Measurements from ENCODE around the gene GOLGA6L7.
"Not testable (repeated sequence)": the region's sequence is repeated elsewhere in the genome, so short reads cannot be mapped to it uniquely, and the experiment has no call there.

The GOLGA6L7 gene

DNA sequence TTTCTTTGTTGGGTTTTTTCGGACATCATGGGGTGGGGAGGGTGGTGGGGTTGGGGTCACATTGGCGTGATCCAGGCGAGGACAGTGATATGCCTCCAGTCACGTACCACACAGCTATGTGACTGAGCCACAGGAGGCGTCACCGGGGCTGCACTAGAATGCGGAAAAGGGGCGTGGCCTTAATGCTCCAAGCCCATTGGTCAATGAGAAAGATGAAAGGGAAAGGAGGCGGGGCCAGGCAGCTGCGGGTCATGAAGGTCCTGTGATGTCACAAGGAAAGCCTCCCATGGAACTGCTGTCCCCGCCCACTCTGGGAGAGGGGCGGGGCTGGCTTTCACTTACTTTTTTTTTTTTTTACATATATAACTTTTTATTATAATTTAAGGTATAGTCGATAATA lies at the start of gene GOLGA6L7:
Gene GOLGA6L7 (minus strand): TSS at position 124 of the 400 bp plus-strand sequence. CDS start 95 bp downstream, at position 29.
- peak; percentile 43 for DNase-seq (ENCODE audit: low spot score)

DNA sequence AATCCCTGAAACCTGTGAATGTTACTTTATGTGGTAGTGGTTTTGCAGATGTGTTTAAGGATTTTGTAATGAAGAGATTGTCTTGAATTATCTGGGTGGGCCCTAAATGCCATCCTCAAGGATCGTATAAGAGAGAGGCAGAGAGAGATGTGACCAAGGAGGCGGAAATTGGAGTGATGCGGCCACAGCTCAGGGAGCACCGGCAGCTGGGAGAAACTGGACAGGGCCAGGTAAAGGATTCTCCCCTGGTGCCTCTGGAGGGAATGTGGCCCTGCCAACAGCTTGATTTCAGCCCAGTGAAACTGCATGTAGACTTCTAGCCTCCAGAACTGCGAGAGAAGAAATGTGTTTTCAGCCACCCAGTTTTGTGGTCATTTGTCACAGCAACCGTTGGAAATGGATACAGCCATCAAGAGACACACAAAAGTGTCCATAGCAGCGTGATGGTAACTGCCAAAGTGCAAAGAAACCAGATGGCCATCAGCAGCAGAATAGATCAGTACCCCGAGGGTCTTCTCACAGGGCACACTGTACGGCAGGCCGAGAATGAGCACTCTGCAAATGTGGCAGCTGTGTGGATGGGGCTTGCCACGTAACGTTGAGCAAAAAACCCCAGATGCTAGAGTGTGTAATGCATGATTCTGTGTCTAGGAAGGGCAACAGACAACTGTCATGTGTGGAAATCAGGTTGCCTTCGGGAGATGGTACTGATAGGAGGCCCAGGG lies 49.6 kb upstream of the GOLGA6L7 start:
- no peak for DNase-seq (ENCODE audit: low spot score)

GRCh38 chr15:28896951-28897350 lies 48.5 kb upstream of the GOLGA6L7 start:
- DNase-seq (ENCODE audit: low spot score), result no peak

DNA sequence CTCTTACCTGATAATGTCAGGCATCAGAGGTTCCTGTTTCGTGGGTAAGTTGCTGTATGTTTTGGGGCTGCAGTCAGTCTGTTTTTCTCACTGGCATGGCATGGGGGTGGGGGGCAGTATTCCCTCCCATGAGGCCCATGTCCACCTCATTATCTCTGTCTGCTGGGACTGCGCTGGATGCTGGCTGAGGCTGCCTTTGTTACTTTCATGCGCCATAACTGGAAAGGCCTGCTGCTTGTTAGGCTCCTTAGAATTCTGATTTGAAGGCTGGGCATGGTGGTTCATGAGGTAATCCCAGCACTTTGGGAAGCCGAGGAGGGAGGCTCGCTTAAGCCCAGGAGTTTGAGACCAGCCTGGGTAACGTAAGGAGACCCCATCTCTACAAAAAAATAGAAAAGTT lies 47.1 kb upstream of the GOLGA6L7 start:
- DNase-seq (ENCODE audit: low spot score), result no peak

DNA sequence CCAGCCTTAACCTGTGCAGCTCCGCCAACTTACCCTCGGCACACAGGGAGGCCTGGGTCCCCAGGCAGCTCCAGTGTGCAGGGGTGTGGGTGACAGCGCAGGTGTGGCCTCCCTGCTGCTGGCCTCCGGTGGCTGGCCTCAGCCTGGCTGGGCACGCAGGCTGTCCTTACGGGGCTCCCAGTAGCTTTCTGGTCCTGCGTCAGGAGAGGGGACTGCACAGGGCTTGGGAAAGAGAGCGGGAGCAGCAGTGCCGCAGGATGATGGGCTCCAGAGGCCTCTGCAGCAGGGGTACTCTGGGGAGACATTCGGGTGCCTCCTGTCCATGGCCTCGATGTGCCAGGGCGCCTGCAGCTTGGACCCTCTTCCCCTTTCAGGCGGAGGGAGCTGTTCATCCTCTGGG lies 46.7 kb upstream of the GOLGA6L7 start:
- no peak for DNase-seq (ENCODE audit: low spot score)

DNA sequence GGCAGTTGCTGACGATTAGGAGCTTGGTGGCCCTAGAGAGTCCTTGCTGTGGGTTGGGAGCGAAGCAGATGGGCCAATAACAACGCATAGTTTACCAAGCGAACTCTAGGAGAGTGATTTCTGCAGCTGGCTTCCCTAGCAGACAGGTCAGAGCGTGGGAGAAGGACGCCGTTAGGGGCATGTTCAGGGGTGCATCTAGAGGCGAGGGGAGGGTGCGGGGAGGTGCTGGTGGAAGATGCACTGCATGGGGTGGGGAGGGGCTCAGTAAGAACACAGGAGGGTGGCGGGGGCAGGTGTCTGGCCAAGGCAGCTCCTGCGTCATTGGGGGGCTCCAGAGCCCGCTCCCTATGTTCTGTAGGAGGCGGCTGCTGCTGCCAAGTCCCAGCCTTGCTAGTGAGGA lies 46.2 kb upstream of the GOLGA6L7 start:
- DNase-seq (ENCODE audit: low spot score), result no peak

- DNase-seq (ENCODE audit: low spot score), result no peak
Observed at GRCh38 chr15:28892789-28893610, 44.6 kb upstream of the GOLGA6L7 start.

DNA sequence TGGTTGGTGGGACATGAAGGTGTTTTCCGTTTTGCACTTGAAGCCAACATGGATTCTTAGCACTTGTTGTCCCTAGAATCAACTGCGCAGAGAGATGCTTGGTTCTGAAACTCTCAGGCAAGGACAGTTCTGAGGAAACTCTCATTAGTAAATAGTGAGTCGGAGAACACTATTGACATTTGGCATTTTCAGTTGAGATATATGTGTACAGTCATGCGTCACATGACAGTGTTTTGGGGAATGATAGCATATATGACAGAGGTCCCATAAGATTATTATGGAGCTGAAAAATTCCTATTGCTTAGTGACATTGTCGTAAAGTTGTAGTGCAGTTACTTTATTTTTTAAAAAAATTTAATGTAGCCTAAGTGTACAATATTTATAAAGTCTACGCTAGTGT lies 43.1 kb upstream of the GOLGA6L7 start:
- DNase-seq (ENCODE audit: low spot score), result no peak

- no peak for DNase-seq (ENCODE audit: low spot score)
Observed at GRCh38 chr15:28890711-28891495, 42.5 kb upstream of the GOLGA6L7 start.

GRCh38 chr15:28890291-28890690 lies 41.8 kb upstream of the GOLGA6L7 start:
- DNase-seq (ENCODE audit: low spot score), result not testable (repeated sequence)

DNA sequence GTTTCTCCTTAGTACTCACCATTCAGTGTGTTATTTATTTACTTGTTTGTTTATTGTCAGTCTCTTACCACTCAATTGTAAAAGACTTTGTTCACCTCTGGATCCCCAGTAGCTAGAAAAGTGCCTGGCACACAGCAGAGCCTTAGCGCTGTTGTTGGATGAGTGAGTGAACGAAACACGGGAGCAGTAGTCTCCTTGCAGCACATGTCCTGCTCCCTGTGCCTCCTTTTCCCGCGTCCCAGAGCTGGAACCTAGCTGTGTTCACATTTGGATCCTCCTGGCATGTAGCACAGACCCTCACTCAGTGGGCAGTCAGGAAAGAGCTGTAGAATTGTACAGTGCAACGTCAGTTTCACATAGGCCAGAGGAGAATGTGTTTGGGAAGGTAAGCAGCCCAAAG lies 41.4 kb upstream of the GOLGA6L7 start:
- DNase-seq (ENCODE audit: low spot score), result not testable (repeated sequence)

- no peak for DNase-seq (ENCODE audit: low spot score)
Observed at GRCh38 chr15:28889346-28889745, 40.9 kb upstream of the GOLGA6L7 start.

DNA sequence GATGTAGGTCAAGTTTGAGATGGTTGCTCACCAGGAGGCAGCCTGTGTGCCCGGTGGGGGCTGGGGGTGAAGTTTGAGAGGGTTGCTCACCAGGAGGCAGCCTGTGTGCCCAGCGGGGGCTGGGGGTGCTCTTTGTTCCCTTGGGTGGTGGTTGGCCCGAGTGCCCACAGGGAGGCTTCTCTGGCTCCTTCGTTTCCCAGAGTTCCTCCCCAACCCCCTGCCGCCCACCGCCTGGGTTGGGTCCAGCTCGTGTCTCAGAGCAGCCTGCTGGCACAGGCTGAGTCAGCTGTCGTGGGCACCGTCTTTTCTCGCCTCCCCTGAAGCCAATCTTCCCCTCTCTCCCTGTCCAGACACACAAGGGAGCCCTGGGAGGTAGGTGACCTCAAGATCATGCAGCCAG lies 40.5 kb upstream of the GOLGA6L7 start:
- DNase-seq (ENCODE audit: low spot score), result no peak

- DNase-seq (ENCODE audit: low spot score), result no peak
Observed at GRCh38 chr15:28888302-28888894, 40.0 kb upstream of the GOLGA6L7 start.

GRCh38 chr15:28887339-28888174 lies 39.1 kb upstream of the GOLGA6L7 start:
- DNase-seq (ENCODE audit: low spot score), result no peak

DNA sequence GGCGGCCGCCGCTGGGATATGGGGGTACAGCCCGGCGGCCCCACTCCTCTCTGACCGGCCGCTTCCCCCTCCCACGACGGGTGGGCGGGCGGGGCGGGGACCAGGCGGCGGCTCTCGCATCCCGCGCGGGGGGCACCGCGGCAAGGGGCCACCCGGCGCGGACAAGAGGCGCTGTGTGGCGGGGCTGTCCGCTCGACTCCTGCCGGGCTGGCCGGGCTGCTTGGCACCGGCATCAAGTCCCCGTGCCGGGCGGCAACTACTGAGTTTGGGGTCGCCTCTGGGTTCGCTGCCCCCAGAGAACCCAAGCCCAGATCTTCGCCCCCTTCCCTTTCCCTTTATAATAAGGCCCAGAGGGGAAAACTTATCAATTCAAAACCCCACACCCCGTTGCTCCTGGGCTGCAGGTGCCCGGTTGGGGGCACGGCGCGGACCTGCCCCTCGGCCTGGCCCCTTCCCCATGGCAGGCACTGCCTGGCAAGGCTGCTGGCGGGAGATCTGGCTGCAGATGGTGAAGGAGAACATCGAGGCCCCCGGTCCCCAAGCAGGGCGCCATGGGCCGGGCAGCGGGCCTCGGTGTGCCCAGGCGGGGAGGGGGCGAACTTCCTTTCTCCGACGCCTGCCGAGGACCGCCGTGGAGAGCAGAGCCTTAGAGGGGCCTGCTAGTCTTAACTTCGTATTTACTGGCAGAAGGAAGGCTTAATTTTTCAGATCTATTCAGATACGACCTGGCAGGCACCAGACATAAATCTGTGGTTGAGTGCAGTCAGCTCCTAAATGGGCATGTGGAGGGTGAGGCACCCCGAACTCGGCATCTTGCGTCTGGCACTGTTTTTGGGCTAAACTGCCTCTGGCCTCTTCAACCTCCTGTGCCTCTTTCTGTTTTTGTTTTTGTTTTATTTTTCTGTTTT lies 38.2 kb upstream of the GOLGA6L7 start:
- no peak for DNase-seq (ENCODE audit: low spot score)

GRCh38 chr15:28885630-28886430 lies 37.4 kb upstream of the GOLGA6L7 start, which contains the start of gene APBA2:
Gene APBA2 (plus strand): TSS chr15:28885974. CDS start chr15:29053885, 167,911 bp downstream.
- DNase-seq (ENCODE audit: low spot score), result peak; percentile 84

DNA sequence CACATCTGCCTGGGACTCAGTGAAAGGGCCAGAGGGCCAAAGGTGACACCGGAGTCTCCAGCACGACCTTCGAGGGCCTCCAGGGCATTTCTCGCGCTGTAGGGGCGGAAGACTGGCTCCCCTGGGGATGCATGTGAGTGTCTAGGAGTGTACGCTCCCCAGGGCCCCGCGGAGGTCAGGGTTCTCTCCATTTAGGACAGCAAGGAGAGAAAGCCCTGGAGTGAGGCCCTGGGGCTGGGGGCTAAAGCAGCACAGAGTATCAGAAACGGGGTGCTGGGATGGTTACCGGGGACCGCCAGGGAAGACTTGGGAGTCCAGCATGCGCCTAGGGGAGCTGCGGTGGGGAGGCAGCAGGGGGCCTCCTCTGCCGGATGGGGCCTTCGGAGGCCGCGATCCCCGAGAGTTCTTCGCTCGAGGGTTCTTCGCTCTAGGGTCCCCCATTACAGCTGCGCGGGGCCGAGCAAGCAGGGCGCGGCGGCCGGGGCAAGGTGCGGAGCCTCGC lies 36.7 kb upstream of the GOLGA6L7 start:
- DNase-seq (ENCODE audit: low spot score), result no peak
